Measurements from ENCODE around the gene NINL. TPM values are rescaled to one million over a fixed set of nuclear protein-coding genes. Genes with fewer than 3 reads are reported as not detected.
"Not testable (repeated sequence)": the region's sequence is repeated elsewhere in the genome, so short reads cannot be mapped to it uniquely, and the experiment has no call there.

Gene NINL
- total RNA-seq, 1 experiment from 2014 or later = not detected

DNA sequence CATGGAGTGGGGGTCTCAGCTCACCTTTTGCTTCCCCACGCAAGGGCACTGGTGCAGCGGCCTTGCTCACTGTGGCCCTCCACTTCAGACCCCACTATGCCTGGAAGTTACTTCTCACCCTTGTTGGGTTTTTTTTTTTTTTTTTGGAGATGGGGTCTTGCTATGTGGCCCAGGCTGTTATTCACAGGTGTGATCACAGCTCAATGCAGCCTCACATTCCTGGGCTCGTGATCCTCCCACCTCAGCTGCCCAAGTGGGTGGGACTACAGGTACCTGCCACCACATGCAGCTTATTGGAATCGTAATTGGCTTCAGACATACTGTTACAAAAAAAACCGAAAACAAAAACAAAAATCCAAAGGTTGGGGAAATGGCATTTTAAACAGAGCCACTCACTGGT is 32.4 kb downstream of the NINL start:
- DNase-seq (ENCODE audit: low spot score) = no peak

DNA sequence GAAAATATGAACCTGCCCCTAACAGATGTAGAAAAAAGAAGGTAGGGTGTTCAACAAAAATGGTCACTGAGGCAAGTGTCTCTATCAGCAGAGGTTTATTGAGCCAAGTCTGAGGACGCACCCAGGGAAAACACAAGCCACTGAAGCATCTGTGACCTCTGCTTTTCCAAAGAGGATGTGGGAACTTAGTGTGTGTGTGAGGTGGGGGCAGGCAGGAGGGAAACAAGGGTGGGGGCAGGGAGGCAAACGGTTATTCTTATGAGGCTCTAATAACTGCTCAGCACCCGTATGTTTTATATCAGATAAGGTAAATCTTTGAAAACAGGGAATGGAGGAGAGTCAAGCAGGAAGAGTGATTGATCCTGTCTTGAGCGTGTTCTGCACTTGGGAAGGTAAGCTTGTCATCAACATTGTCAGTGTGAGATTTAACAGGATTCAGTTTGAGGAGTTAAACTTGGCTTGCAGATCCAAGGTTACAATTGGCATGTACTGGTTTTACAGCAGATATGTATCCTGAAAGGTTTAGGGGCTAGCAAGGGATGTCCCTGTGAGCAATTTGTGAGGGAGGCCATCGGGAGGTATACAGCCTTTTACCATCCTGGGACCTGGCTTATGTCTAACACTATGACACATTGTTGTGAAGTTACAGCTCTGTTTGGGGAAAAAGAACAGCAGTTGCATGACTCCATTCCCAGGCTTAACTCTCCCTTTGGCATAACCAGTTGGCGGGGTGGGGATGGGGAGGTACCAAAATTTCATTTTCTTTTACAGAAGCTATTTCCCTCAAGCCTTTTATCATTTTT is 33.7 kb downstream of the NINL start:
- no peak for DNase-seq (ENCODE audit: low spot score)

DNA sequence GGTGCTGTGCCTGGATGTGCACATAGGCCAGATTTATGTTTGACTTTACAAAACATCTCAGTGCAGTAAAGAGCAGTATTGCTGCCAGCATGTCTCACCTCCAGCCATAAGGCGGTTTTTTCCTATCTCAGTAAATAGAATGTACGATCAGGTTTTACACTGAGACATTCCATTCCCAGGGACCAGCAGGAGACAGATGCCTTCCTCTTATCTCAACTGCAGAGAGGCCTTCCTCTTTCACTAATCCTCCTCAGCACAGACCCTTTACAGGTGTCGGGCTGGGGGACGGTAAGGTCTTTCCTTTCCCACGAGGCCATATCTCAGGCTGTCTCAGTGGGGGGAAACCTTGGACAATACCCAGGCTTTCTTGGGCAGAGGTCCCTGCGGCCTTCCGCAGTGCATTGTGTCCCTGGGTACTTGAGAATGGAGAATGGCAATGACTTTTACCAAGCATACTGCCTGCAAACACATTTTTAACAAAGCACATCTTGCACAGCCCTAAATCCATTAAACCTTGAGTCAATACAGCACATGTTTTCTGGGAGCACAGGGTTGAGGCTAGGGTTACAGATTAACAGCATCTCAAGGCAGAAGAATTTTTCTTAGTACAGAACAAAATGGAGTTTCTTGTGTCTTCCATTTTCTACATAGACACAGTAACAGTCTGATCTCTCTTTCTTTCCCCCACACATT is 34.5 kb downstream of the NINL start:
- DNase-seq (ENCODE audit: low spot score) = not testable (repeated sequence)

DNA sequence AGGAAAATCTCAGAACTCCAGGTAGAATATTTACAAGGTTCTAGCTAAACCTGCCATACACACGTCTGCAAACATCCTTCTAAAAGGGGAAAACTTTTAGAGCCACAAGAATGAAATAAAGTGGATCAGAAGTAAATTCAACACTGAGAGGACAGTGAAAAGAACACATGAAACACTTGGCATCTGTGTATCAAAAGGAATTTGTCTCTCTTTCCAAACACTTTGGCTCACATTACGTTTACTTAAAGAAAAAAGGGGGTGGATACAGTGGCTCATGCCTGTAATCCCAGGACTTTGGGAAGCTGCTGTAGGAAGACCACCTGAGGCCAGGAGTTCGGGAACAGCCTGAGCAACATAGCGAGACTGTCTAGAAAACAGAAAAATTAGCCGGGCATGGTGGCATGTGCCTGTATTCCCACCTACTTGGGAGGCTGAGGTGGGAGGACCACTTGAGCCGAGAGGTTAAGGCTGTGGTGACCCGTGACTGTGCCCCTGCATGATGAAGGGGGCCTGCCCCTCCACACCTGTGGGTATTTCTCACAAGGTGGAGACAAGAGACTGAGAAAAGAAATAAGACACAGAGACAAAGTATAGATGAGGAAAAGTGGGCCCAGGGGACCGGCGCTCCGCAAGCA is 35.4 kb downstream of the NINL start:
- no peak for DNase-seq (ENCODE audit: low spot score)

DNA sequence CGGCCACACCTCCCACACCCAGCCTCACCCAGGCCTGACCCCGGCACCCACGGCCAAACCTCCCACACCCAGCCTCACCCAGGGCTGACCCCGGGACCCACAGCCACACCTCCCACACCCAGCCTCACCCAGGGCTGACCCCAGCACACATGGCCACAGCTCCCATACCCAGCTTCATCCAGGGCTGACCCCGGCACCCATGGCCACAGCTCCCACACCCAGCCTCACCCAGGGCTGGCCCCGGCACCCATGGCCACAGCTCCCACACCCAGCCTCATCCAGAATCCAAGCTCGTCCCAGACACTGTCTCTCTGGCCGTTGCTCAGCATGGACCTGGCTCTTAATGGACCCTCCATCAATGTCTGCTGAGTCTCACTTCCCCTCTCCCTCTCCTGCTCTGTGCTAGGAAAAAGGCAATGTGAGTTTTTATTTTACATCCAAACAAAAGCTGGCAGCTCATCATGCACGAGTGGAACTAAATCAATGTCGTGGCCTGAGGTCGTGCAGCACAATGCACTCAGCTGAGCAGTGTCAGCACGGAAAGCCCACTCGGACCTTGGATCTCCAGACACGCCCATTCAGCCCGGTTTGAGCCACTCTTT is 36.1 kb downstream of the NINL start:
- no peak for DNase-seq (ENCODE audit: low spot score)

DNA sequence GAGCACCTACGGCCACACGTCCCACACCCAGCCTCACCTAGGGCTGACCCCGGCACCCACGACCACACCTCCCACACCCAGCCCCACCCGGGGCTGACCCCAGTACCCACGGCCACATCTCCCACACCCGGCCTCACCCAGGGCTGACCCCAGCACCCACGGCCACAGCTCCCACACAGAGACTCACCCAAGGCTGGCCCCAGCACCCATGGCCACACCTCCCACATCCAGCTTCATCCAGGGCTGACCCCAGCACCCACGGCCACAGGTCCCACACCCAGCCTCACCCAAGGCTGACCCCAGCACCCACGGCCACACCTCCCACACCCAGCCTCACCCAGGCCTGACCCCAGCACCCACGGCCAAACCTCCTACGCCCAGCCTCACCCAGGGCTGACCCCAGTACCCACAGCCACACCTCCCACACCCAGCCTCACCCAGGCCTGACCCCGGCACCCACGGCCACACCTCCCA is 36.7 kb downstream of the NINL start:
- no peak for DNase-seq (ENCODE audit: low spot score)

DNA sequence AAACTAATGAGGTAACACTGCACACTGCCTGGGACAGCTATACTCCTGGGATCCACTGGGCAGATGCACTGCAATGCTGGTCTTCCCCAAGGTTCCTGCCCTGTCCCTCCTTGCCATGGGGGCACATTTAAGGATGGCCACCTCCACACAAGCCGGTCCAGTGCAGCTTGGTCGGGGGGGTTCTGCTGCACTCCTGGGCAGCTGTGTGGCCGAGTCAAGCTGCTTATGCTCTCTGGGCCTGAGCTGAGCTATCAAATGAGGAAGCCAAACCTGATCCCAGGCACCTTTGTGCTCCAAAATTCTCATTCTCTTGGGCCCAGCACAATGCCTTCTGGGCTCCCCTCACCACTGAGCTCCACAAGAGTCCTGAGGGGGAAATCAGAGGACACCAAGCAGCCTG is 37.3 kb downstream of the NINL start:
- DNase-seq (ENCODE audit: low spot score) = no peak

DNA sequence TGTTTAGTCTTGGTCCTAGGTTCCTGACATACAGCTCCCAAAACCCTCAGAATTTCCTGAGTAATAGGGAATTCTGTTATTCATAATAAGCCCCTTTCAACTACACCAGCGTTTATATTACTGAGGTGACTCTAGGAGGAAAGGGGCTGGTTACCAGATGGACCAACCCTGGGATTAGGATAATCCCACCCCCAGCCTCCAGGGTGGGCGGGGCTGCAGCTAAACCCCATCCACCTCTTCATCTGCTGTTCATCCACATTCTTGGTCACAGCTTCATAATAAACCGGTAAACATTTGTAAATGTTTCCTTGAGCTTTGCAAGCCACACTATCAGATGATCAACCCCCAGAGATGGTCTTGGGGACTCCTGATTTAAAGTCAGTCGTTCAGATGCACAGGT is 38.3 kb downstream of the NINL start:
- DNase-seq (ENCODE audit: low spot score) = no peak

DNA sequence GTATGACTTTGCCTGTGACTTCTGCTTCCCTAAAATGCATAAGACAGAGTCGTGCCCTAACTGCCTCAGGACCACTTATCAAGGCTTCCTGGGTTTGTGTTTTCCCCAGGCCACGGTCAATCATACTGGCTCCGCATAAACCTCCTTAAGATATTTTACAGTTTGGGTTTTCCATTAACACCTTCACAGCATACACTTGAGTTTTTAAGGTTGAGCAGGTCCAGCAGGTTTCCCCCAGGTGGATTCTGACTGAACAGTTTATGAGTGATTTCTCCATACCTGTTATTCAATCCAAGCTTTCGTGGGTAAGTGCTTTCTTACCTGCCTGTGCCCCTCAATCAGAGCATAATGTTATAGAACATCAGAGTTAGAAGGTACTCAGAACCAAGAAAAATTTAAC is 39.3 kb downstream of the NINL start:
- no peak for DNase-seq (ENCODE audit: low spot score)

DNA sequence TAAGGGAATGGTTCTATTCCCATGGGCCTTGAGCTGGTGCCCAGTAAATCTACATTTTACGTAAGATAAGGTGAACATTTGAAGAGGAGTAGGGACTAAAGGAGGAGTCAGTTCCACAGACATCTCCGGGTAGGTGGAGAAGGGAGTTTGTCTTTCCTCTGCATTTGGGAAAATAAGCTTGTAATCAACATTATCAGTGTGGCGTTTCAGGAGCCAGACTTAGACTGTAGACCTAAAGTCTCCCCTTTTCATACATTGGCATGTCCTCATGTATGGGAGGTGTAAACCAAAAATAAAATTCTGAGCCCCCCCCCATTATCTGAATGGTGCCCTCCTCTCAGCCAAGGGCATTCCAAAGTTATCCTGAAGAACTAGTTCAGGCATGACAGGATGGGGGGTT is 40.2 kb downstream of the NINL start:
- no peak for DNase-seq (ENCODE audit: low spot score)

DNA sequence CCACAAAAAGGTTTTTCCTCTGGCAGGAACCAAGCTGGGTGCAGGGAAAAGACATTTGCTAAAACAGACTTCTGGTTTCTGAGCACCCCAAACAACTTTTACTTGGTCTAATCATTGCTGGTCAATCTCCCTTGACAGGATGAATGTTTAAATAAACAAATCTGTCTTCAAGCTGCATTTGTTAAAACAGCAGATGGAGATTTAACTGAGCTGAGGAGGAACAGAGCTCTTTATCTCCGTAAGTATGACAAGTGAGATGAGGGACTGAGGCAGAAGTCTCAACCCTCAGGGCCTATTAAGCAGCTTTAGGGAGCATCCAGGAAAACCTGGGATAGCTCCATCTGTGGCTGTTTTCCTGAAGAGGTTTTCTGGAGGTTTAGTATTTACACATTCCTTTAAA is 40.6 kb downstream of the NINL start:
- no peak for DNase-seq (ENCODE audit: low spot score)

DNA sequence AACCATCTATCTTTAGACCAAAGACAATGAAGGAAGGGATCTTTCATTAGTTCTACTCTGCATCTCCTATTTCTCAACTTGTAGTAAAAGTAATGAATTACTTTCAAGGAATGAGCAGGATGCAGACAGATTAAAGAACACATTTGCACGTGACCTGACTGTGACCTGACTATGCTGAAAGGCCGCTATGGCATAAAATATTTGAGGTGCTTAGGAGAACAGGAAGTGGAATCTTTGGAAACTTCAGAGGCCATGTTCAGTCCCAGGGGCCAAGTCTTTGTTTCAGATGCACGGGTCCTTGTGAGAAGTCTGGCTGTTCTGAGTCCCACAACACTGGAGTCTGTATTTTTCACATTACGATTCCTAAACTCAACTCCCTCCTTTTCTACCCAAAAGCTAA is 41.0 kb downstream of the NINL start:
- no peak for DNase-seq (ENCODE audit: low spot score)

DNA sequence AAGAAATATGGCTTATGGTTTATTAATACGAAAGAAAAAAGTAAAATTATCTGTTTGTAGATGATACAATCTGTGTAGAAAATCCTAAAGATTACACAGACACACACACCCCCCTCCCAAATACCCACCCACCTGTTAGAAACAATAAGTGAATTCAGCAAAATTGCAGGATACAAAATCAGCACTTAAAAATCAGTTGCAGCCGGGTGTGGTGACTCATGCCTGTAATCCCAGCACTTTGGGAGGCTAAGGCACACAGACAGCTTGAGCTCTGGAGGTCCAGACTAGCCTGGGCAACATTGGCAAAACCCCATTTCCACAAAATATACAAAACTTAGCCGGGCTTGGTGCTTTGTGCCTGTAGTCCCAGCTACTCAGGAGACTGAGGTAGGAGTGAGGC is 42.3 kb downstream of the NINL start:
- DNase-seq (ENCODE audit: low spot score) = no peak

DNA sequence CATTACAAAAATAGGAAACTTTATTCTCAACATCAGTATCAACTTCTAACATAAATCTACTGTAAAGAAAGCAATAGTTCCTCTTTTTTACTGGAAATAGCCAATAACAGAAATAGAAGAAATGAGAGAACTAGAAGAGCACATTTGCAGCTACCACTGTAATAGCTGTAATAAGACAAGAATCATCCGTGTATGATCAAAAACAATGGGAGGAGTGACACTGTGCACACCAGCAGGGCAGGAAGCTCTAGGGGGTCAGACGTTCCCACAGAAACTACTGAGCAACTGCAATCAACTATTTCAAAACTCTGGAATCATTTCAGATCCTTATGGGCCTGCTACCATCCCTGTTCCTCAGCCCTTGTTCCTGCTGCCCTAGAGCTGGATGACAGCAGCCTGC is 43.7 kb downstream of the NINL start:
- DNase-seq (ENCODE audit: low spot score) = no peak

DNA sequence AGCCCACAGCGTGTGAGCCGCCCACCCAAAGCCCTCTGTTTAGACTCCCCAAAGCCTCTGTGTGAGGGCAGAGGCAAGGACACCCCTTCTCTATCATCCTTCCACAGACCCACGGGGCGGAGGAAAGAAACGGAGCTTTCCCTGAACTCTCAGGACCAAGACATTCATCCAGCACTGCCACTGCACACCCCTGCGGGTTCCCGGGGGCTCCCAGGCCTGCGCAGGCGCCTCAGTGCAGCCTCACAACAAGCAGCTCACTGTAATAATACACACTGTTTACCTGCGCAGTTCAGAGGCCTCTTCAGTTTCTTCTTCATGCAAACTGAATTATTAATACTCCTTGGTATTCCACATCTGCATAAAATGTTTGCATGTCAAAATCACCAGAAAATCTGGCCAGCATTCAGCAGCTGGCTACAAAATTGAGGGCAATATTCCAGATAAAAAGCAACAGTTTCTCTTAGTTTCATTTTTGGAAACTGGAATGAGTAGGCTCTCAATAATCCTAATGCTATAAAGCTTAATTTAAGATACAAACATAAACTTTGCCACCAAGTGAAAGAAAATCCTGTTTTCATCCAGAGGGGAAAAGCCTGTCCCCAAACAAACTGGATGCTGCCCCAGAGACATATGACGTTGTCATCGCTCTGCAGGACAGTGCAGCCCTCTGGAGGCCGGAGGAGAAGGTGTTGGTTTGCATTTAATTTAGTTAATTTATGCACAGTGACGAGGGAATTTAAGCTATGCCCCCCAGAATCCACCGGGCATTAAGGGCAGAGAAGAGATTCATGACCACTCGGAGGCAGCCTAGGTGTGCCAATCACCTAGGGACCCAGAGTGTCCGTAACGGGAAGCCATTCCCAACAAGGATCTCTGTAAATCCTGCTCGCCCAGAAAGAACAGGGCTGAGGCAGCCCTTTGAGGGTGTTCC is 45.3 kb downstream of the NINL start:
- peak; percentile 58 for DNase-seq (ENCODE audit: low spot score)

DNA sequence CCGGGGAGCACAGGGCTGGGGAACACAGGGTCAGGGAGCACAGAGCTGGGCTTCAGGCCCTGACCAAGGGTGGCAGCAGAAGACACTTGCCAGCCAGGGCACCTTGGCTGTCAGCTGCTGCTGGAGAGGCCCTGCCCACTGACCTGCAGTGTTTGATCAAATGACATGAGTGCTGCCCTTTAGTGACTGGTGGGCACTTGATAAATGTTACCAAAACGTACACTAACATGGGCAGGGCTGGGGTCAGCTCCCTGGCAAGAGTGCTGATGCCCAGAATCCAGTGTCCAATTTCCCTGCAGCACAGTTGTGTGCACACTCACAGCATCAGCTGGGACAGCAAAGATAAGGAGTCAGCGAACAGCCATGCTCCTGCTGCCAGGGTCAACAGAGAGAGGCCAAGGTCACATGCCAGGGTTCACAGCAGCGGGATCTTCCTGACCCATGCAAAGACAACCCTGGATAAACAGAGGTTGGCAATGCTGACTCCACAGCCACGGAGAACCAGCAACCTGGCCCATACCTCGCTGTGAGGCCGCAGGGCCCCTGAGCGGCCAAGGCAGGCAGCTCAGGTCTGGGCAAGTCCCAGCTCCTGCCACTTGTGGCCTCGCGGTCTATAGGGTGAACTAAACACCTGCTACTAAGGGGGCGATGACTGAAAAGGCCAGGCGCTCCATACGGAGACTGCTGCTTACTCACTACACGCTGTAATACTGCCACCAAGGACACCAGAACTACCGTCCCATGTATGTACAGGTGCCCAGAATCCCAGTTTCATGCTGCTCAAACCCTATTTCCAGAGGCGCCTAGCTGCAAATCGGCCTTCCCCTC is 46.3 kb downstream of the NINL start:
- DNase-seq (ENCODE audit: low spot score) = no peak

DNA sequence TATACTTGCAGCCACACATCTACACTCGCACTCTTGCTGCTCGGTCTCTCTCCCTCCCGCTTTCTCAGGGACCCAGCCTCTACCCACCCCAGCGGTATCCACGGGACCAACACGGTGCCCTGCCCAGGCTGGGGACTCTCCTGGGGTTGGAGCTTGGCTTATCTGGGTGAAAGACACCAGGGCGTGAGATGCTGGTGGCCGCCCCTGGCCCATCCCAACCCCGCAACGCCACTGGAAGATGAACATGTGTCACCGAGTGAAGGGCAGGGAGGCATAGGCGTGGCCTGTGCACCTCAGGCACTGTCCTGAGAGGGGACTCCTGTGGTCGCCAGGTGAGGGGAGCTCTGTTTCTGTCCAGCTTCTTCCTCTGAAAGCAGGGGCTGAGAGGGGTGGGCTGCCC is 47.4 kb downstream of the NINL start:
- DNase-seq (ENCODE audit: low spot score) = no peak

DNA sequence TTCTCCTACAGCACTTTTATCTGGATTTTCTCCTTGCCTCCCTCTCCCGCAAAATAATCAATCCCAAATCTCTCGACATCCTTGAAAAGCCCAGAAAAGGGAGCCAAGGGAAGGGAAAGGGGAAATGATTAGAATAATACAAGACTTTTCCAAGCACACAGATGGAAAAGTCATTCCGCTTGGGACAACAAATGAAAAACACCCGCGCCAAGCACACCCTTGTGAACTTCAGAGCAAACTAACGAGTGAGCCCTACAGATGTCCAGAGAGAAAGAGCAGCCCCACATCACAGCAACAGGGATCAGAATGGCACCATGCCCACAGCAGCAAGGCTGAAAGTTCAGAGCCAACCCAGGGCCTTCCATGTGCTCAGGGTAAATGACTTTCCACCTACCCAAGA is 49.6 kb downstream of the NINL start:
- no peak for DNase-seq (ENCODE audit: low spot score)

DNA sequence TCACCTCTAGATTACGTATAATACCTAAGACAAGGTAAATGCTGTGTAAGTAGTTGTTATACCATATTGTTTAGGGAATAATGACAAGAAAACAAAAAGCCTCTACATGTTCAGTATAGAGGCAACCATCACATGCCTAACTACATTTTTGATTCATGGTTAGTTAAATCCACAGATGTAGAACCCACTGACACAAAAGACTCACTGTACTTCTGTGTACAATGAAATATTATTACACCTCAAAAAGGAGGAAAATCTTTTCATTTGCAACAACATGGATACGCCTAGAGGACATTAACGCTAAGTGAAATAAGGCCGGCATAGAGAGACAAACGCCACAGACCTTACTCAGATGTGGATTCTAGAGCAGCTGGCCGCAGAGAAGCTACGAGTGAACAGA is 50.5 kb downstream of the NINL start:
- DNase-seq (ENCODE audit: low spot score) = no peak
